GM12864 (cell line): Measurements from ENCODE around the gene SHISAL2A.

Experiments used
- DNase-seq: peaks from one replicate; pipeline ENCODE4 v3.0.0-alpha.2; 2011; ENCODE audit warnings: low read depth
- H3K4me3 ChIP-seq: 2 replicates; pipeline ENCODE4 v1.5.1; 2011; ENCODE audit warnings: mild to moderate bottlenecking, low read depth, low read length, control low read depth
- TF ChIP-seq, protein P1 (sequence below): IDR thresholded peaks from 2 replicates; pipeline ENCODE4 v1.5.1; 2011; ENCODE audit warnings: low read depth, mild to moderate bottlenecking, moderate library complexity, low read length, control low read depth, inconsistent platforms; ENCODE audit errors: missing control alignments

Gene SHISAL2A

DNA sequence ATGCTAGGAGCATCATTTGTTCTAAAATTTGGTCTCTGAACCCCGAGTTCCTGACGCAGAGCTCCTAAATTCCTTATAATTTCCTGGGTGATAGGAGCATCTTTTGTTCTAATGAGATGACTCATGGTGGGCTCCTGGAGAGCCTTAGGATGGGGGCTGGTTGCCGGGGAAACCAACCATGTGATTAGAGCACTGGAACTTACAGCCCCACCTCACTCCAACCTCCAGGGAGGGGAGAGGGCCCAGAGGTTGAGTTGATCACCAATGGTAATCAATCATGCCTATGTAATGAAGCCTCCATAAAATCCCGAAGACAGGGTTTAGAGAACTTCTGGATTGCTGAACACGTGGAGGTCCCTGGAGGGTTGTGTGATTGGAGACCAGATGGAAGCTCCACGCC, 7.7 kb downstream of the SHISAL2A start:
- no peak overlapping the region for H3K4me3 ChIP-seq
- TF ChIP-seq, protein P1, sequence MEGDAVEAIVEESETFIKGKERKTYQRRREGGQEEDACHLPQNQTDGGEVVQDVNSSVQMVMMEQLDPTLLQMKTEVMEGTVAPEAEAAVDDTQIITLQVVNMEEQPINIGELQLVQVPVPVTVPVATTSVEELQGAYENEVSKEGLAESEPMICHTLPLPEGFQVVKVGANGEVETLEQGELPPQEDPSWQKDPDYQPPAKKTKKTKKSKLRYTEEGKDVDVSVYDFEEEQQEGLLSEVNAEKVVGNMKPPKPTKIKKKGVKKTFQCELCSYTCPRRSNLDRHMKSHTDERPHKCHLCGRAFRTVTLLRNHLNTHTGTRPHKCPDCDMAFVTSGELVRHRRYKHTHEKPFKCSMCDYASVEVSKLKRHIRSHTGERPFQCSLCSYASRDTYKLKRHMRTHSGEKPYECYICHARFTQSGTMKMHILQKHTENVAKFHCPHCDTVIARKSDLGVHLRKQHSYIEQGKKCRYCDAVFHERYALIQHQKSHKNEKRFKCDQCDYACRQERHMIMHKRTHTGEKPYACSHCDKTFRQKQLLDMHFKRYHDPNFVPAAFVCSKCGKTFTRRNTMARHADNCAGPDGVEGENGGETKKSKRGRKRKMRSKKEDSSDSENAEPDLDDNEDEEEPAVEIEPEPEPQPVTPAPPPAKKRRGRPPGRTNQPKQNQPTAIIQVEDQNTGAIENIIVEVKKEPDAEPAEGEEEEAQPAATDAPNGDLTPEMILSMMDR: no peak
- no peak for DNase-seq

DNA sequence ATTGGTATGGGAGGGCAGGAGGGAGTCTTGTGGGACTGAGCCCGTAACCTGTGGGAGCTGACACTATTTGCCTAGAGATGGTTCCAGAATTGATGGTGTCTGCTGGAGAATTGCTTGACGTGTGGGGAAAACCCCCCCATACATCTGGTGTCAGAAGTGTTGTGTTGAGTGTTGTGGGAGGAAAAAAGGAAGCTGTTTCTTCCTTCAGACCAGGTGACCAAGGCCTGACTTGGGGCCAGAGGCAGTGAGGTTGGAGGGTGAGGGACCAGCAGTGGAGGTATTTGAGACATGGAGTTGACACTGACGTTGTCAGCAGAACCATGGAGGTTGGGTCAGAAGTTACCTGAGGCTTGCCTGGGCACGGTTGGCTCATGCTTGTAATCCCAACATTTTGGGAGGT, 8.3 kb downstream of the SHISAL2A start:
- no peak overlapping the region for H3K4me3 ChIP-seq
- peak; percentile 8 for DNase-seq
- TF ChIP-seq, protein P1: no peak

DNA sequence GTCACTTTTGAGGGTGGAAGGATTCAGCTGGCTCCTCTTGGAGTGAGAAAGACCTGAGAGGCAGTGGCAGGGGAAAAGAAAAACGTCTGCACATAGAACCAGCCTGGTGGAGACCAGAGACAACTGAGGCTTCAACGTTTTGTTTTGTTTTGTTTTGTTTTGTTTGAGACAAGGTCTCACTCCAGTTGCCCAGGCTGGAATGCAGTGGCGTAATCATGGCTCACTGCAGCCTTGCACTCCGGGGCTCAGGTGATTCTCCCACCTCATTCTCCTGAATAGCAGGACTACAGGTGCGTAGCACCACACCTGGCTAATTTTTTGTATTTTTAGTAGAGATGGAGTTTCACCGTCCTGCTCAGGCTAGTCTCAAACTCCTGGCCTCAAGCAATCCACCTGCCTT, 12.3 kb downstream of the SHISAL2A start:
- no peak overlapping the region for H3K4me3 ChIP-seq
- TF ChIP-seq, protein P1: no peak
- no peak for DNase-seq

DNA sequence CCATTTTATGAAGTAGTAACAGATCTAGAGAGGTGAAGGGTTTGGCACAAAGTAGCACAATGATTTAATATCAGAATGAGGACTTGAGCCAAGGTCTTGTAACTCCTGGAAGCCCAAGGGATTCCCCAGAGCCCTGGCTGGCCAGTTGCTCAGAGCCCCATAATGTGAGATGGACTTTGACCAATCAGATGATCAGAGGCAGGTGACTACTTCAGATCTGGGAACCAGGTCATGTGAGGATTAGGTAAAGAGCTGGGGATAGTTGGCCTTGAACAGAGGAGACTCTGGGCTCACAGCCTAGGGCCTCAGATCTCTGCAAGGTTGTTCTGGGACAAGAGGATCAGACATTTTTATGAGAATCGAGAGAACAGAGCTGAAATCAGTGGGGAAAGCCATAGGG, 18.9 kb downstream of the SHISAL2A start:
- no peak overlapping the region for H3K4me3 ChIP-seq
- no peak for DNase-seq
- TF ChIP-seq, protein P1: no peak

DNA sequence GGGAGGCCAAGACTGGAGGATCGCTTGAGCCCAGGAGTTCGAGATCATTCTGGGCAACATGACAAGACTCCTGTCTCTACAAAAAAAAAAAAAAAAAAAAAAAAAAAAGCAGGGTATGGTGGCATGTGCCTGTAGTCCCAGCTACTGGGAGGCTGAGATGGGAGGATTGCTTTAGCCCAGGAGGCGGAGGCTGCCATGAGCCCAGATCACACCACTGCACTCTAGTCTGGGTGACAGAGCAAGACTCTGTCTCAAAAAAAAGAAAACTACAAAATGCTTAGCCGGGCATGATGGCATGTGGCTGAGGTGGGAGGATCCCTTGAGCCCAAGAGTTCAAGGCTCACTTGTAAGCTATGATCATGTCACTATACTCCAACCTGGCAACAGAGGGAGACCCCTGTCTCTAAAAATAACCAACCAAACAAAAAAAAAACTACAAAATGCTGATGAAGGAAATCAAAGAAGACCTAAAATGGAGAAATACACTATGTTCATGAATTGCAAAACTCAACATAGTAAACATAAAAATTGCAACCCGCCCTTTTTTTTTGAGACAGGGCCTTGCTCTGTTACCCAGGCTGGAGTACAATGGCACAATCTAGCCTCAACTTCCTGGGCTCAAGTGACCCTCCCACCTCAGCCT, 20.4 kb downstream of the SHISAL2A start:
- TF ChIP-seq, protein P1: no peak
- no peak for DNase-seq

DNA sequence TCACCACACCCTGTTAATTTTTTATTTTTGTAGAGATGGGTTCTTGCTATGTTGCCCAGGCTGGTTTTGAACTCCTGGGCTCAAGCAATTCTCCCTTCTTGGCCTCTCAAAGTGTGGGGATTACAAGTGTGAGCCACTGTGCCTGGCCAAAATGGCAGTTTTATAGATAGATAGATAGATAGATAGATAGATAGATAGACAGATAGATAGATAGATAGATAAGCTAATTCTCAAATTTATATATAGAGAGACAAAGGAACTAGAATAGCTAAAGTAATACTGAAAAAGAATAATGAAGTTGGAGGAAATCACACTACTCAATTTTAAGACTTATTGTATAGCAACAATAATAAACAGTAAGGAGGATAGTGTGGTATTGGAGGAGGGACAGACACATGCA, 21.1 kb downstream of the SHISAL2A start:
- no peak overlapping the region for H3K4me3 ChIP-seq
- DNase-seq: no peak
- TF ChIP-seq, protein P1: no peak

More for the DNA sequence above, 20.4 kb downstream of the SHISAL2A start:
- H3K4me3 ChIP-seq: no peak overlapping the region

DNA sequence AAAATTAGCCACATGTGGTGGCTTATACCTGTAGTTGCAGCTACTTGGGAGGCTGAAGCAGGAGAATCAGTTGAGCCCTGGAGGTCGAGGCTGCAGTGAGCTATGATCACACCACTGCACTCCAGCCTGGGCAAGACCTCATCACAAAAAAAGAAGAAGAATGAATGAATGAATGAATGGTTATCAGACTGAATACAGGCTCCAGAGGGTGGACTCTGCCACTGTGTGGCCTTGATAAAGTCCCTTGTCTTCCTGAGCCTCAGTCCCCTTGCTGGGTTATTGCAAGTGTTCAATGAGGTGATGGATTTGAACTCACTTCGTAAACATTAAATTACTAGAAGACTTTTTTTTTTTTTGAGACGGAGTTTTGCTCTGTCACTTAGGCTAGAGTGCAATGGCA, 24.7 kb downstream of the SHISAL2A start:
- H3K4me3 ChIP-seq: no peak overlapping the region
- TF ChIP-seq, protein P1: no peak
- DNase-seq: no peak
